Fibroblast of gingiva (primary cell): ENCODE measurements around the gene MED31.
"Not testable (repeated sequence)": the region's sequence is repeated elsewhere in the genome, so short reads cannot be mapped to it uniquely, and the experiment has no call there.

Experiments
- DNase-seq: peaks from one replicate; pipeline ENCODE4 v3.0.0-alpha.2; 2011; ENCODE audit warnings: low read depth

The MED31 gene

GRCh38 chr17:6655732-6656361 lies 4.4 kb upstream of the MED31 start:
- not testable (repeated sequence) for DNase-seq

- no peak for DNase-seq
Measured at GRCh38 chr17:6654841-6655731, 3.7 kb upstream of the MED31 start.

GRCh38 chr17:6651919-6652452 lies 581 bp upstream of the MED31 start:
- DNase-seq, result peak; percentile 9

DNA sequence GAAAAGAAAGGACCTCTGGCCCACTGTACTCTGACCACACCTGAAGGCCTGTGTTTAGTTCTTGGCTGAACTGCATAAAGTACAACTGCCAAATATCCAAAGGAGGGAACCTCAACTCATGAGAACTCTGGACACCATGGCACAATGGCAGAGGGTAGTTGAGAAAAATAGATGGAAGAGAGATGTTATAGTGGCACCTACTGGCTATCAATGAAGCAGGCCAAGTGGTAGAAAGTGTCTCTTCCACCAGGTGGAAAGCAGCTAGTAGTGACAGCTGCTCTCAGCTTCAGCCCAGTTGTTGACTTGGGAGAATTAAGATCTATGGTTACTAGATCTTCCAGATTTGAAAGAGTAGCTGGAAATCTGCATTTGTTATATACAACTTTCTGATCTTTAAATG lies 3.2 kb downstream of the MED31 start:
- DNase-seq, result no peak

DNA sequence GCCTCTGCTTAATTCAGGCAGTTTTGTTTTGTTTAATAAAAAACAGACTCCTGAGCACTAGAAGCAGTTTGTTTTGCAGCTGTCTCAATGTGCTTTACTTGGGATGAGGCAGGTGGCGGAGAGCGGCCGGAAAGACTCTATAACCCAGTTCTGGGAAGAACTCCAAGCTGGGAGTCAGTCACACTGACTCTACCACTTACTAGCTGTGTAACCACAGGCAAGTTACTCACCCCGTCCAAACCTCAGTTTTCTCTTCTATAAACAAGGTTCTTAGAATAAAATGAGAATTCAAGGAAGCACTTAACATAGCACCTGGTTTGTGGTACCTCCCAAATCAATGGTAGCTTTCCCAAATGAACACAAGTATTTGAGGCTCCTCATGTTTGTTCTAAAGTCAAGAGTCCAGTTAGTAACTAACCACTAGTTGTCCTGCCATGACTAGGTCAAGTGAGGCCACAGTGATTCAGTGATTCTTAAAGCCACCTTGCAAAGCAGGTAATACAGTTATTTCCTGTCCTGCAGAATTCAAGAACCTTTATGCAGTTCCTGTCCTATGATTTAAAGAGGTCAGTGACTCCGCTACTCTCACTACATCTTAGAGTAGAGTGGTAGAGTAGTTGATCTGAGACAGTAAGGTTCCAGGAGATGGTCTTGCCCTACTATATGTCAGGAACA lies 7.8 kb downstream of the MED31 start:
- peak; percentile 67 for DNase-seq

- no peak for DNase-seq
Measured at GRCh38 chr17:6642592-6642991, 8.8 kb downstream of the MED31 start.

- no peak for DNase-seq
Measured at GRCh38 chr17:6641247-6641863, 10.1 kb downstream of the MED31 start.

- peak; percentile 89 for DNase-seq
Measured at GRCh38 chr17:6640536-6641246, 10.7 kb downstream of the MED31 start, which contains the start of the genes KIAA0753 and TXNDC17. Gene KIAA0753 (minus strand): TSS chr17:6640711. CDS start chr17:6635103, 5,608 bp downstream. Gene TXNDC17 (plus strand): TSS chr17:6641060. CDS start chr17:6641083, 23 bp downstream.

GRCh38 chr17:6639586-6640535 lies 11.5 kb downstream of the MED31 start:
- peak; percentile 43 for DNase-seq

DNA sequence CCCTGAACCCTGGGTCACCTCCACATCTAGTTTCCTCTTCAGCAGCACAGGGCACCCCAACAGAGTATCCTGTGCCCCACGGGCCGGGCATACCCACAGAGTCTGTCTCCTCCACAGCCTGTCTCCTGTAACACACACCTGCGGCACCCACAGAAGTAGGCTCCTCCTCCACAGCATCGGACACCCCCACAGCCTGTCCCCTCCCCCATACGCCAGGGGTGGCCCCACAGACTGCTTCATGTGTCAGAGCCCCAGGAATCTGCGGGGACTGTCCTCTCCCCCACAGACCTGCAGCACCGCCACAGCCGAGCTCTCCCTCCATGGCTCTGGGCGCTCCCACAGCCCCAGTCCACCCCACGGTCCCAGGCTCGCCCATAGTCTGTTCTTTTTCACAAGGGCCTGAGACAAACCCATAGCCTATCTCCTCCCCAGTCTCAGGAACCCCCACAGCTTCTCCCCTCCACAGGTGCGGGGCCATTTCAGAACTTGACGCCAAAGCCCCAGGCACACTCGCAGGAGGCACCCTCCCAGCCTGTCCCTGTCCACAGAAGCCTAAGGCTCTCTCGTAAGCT lies 12.3 kb downstream of the MED31 start:
- no peak for DNase-seq

DNA sequence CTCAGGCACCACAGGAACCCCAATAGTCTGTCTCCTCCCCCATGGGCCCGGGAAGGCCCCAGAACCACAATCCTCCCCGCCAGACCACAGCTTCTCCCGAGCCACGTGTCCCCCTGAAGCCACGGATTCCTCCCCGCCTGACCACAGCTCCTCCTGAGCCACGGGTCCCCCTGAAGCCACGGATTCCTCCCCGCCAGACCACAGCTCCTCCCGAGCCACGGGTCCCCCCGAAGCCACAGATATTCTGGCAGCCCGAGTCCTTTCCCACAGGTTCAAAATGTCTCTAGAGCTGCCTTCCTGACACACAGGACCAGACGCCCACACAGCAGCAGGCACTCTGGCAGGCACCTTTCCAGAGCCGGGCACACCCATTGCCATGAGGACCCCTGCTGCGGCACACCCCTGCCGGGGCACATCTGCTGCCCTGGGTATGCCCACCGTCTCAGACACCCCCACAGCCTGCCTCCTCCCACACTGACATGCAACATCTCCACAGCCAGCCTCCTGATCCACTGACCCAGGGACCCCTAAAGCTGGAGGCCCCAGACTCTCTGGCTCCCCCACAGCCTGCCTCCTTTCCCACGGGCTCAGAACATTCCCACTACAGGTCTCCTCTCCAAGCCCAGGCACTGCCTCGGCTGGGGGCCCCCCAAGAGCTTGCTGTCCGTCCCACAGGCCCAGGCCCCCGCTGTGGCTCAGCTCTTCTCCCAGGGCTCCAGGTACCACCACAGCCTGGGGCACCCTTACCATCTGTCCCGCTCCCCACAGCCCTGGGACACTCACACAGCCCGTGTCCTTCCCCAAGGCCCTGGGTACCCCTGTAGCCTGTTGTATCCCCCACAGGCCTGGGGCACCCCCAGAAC lies 13.1 kb downstream of the MED31 start:
- no peak for DNase-seq

GRCh38 chr17:6637458-6637840 lies 14.0 kb downstream of the MED31 start:
- no peak for DNase-seq

DNA sequence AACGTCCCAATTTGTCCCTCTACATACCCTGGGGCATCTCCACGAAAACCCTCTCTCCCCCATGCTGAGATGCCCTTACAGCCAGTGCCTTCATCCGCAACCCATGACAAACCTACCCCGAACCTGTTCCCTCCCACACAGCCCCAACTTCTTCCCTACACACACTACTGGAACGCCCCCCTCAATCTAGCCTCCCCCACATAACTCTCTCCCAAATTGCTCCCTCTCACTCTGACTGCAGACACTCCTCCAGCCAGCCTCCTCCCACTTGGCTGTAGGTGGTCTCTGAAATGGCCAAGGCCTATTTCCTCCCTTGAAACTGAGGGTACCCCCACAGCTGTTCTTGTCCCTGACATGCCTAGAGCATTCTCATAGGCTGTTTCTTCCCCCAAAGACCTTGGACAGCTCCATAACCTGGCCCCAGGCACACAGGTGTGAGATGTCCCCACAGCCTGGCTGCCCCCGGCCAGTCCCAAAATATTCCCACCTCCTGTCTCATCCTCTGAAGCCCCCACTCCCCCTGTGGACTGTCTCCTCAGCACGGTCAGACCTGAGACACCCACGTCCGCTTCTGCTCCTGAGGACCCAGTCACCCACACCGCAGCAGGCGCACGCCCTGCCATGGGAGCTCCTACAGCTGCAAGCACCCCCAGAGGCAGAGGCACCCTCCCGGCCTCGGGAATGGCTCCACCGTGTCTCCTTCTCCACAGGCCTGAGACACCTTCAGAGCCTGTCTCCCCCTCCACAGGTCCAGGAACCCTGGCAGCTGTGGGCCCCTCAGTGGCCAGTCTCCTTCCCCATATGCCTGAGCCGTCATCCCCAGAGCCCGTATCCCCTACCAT lies 14.6 kb downstream of the MED31 start:
- no peak for DNase-seq

GRCh38 chr17:6636105-6636504 lies 15.3 kb downstream of the MED31 start:
- DNase-seq, result no peak

GRCh38 chr17:6633263-6633662 lies 18.1 kb downstream of the MED31 start:
- DNase-seq, result no peak

- DNase-seq, result no peak
Measured at GRCh38 chr17:6632530-6632929, 18.9 kb downstream of the MED31 start.

DNA sequence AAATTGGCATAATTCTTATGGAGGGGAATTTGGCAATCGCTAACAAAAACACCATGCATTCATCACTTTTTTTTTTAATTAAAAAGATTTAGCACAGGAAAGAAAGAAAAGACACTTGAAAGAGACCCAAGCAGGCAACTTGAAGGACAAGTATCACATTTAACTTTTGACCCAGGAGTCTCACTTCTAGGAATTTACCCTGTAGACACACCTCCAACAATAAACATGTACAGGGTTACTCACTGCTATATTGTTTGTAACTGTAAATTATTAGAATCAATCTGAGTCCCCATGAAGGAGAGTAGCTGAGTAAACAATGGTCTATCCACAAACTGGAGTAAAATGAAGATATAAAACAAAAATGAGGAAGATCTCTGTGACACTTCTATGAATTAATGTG lies 21.0 kb downstream of the MED31 start:
- no peak for DNase-seq

DNA sequence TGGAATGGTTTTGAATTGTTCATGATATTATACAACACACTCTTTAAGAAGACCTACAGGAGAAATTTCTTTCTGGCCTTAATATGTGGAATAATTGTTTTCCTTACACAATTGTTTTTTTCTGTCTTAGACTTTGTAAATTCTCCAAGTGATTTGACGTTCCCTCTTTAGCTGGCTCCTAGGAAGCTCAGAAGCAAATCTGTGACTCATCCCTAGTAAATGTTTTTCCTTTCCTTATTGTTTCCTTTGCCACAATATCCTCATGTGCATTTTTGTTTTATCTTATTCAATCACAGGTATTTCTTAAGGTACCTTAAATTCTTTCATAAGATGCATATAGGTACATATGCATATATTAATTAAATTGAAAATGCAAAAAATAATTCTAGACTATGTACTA lies 24.4 kb downstream of the MED31 start:
- DNase-seq, result no peak
